ENCODE results near the gene ZSCAN31. TPM values are rescaled to one million over a fixed set of nuclear protein-coding genes. Genes with fewer than 3 reads are reported as not detected.
"Not testable (repeated sequence)": the region's sequence is repeated elsewhere in the genome, so short reads cannot be mapped to it uniquely, and the experiment has no call there.

ZSCAN31 gene
- total RNA-seq, 1 donor from 2014 or later: 1.5 TPM

- Mint-ChIP-seq H3K36me3 (ENCODE audit: low read depth) (peaks cover 3% of the 10 kb centered on the region), H3K27me3 (ENCODE audit: low read depth) (peaks cover 2% of the 10 kb centered on the region), H3K9me3 (peaks cover 18% of the 10 kb centered on the region), H3K4me1 (ENCODE audit: low read depth) (peaks cover 4% of the 10 kb centered on the region), H3K27ac (no peak overlapping the region), H3K4me3 (ENCODE audit: low read depth) (no peak overlapping the region)
- intact Hi-C loops (cut with micrococcal nuclease): loop anchor here (5.0 to 10.0 kb wide), 2 partner anchors 51 to 109 kb away; partner anchors contain the start of genes PGBD1 and ZSCAN9
- no peak for DNase-seq (ENCODE audit: low spot score)
These were observed 2.3 kb downstream of the ZSCAN31 start for GRCh38 chr6:28333599-28334018.

GRCh38 chr6:28333047-28333446 lies 2.9 kb downstream of the ZSCAN31 start:
- H3K4me1 Mint-ChIP-seq (ENCODE audit: low read depth): peaks cover 4% of the 10 kb centered on the region
- intact Hi-C loops (cut with micrococcal nuclease): loop anchor here (5.0 to 10.0 kb wide), 2 partner anchors 51 to 108 kb away; partner anchors contain the start of genes PGBD1 and ZSCAN9
- no peak overlapping the region for H3K27ac Mint-ChIP-seq
- no peak for DNase-seq (ENCODE audit: low spot score)
- H3K4me3 Mint-ChIP-seq (ENCODE audit: low read depth): no peak overlapping the region
- H3K36me3 Mint-ChIP-seq (ENCODE audit: low read depth): peaks cover 3% of the 10 kb centered on the region
- peaks cover 2% of the 10 kb centered on the region for H3K27me3 Mint-ChIP-seq (ENCODE audit: low read depth)
- peaks cover 22% of the 10 kb centered on the region for H3K9me3 Mint-ChIP-seq

GRCh38 chr6:28330041-28330440 lies 5.9 kb downstream of the ZSCAN31 start:
- H3K9me3 Mint-ChIP-seq: peaks cover 48% of the 10 kb centered on the region
- peaks cover 16% of the 10 kb centered on the region for H3K36me3 Mint-ChIP-seq (ENCODE audit: low read depth)
- DNase-seq (ENCODE audit: low spot score): no peak
- no peak overlapping the region for H3K27ac Mint-ChIP-seq
- H3K4me1 Mint-ChIP-seq (ENCODE audit: low read depth): peaks cover 4% of the 10 kb centered on the region
- intact Hi-C loops (cut with micrococcal nuclease): loop anchor here (5.0 to 10.0 kb wide), 2 partner anchors 48 to 105 kb away; partner anchors contain the start of genes PGBD1 and ZSCAN9
- peaks cover 2% of the 10 kb centered on the region for H3K27me3 Mint-ChIP-seq (ENCODE audit: low read depth)
- no peak overlapping the region for H3K4me3 Mint-ChIP-seq (ENCODE audit: low read depth)

- Mint-ChIP-seq H3K36me3 (ENCODE audit: low read depth) (peaks cover 16% of the 10 kb centered on the region), H3K4me3 (ENCODE audit: low read depth) (no peak overlapping the region), H3K4me1 (ENCODE audit: low read depth) (no peaks in the 10 kb centered on the region), H3K9me3 (peaks cover 63% of the 10 kb centered on the region), H3K27me3 (ENCODE audit: low read depth) (no peaks in the 10 kb centered on the region), H3K27ac (no peak overlapping the region)
- DNase-seq (ENCODE audit: low spot score): no peak
- intact Hi-C loops (cut with micrococcal nuclease): no loop called here
These were observed 9.5 kb downstream of the ZSCAN31 start for GRCh38 chr6:28326371-28326948.

- Mint-ChIP-seq H3K9me3 (peaks cover 57% of the 10 kb centered on the region), H3K27me3 (ENCODE audit: low read depth) (no peaks in the 10 kb centered on the region), H3K4me1 (ENCODE audit: low read depth) (no peaks in the 10 kb centered on the region), H3K36me3 (ENCODE audit: low read depth) (peaks cover 14% of the 10 kb centered on the region), H3K4me3 (ENCODE audit: low read depth) (no peak overlapping the region), H3K27ac (no peak overlapping the region)
- intact Hi-C loops (cut with micrococcal nuclease): no loop called here
- DNase-seq (ENCODE audit: low spot score): no peak
These were observed 12.0 kb downstream of the ZSCAN31 start for GRCh38 chr6:28323813-28324424.

- no peak for DNase-seq (ENCODE audit: low spot score)
- Mint-ChIP-seq H3K4me3 (ENCODE audit: low read depth) (no peak overlapping the region), H3K27me3 (ENCODE audit: low read depth) (no peaks in the 10 kb centered on the region), H3K9me3 (peaks cover 46% of the 10 kb centered on the region), H3K36me3 (ENCODE audit: low read depth) (peaks cover 11% of the 10 kb centered on the region), H3K4me1 (ENCODE audit: low read depth) (no peaks in the 10 kb centered on the region), H3K27ac (no peak overlapping the region)
- intact Hi-C loops (cut with micrococcal nuclease): no loop called here
These were observed 13.3 kb downstream of the ZSCAN31 start for GRCh38 chr6:28322661-28323060.

- H3K27me3 Mint-ChIP-seq (ENCODE audit: low read depth); H3K4me3 Mint-ChIP-seq (ENCODE audit: low read depth); H3K9me3 Mint-ChIP-seq; H3K4me1 Mint-ChIP-seq (ENCODE audit: low read depth); H3K27ac Mint-ChIP-seq; intact Hi-C loops (cut with micrococcal nuclease); H3K36me3 Mint-ChIP-seq (ENCODE audit: low read depth); DNase-seq (ENCODE audit: low spot score): not testable (repeated sequence)
These were observed 18.1 kb downstream of the ZSCAN31 start for GRCh38 chr6:28317866-28318265.

GRCh38 chr6:28315628-28316027 lies 20.3 kb downstream of the ZSCAN31 start:
- Mint-ChIP-seq H3K27ac (no peak overlapping the region), H3K4me3 (ENCODE audit: low read depth) (no peak overlapping the region), H3K9me3 (no peaks in the 10 kb centered on the region), H3K27me3 (ENCODE audit: low read depth) (peaks cover 12% of the 10 kb centered on the region), H3K36me3 (ENCODE audit: low read depth) (no peaks in the 10 kb centered on the region), H3K4me1 (ENCODE audit: low read depth) (no peaks in the 10 kb centered on the region)
- no peak for DNase-seq (ENCODE audit: low spot score)
- intact Hi-C loops (cut with micrococcal nuclease): no loop called here

GRCh38 chr6:28312939-28313338 lies 23.0 kb downstream of the ZSCAN31 start:
- H3K27me3 Mint-ChIP-seq (ENCODE audit: low read depth): peaks cover 28% of the 10 kb centered on the region
- H3K9me3 Mint-ChIP-seq: peaks cover 6% of the 10 kb centered on the region
- H3K27ac Mint-ChIP-seq: no peak overlapping the region
- no peaks in the 10 kb centered on the region for H3K36me3 Mint-ChIP-seq (ENCODE audit: low read depth)
- no peak overlapping the region for H3K4me3 Mint-ChIP-seq (ENCODE audit: low read depth)
- no peak for DNase-seq (ENCODE audit: low spot score)
- intact Hi-C loops (cut with micrococcal nuclease): no loop called here
- no peaks in the 10 kb centered on the region for H3K4me1 Mint-ChIP-seq (ENCODE audit: low read depth)

GRCh38 chr6:28311139-28311823 lies 24.7 kb downstream of the ZSCAN31 start:
- H3K4me3 Mint-ChIP-seq (ENCODE audit: low read depth): no peak overlapping the region
- no peak for DNase-seq (ENCODE audit: low spot score)

GRCh38 chr6:28306363-28306762 lies 29.6 kb downstream of the ZSCAN31 start:
- H3K4me3 Mint-ChIP-seq (ENCODE audit: low read depth); H3K27ac Mint-ChIP-seq; intact Hi-C loops (cut with micrococcal nuclease); H3K36me3 Mint-ChIP-seq (ENCODE audit: low read depth); DNase-seq (ENCODE audit: low spot score): not testable (repeated sequence)
- H3K4me1 Mint-ChIP-seq (ENCODE audit: low read depth): peaks cover 13% of the 10 kb centered on the region
- peaks cover 11% of the 10 kb centered on the region for H3K9me3 Mint-ChIP-seq
- H3K27me3 Mint-ChIP-seq (ENCODE audit: low read depth): peaks cover 28% of the 10 kb centered on the region

More at GRCh38 chr6:28311139-28311823, 24.7 kb downstream of the ZSCAN31 start:
- H3K9me3 Mint-ChIP-seq: peaks cover 11% of the 10 kb centered on the region
- H3K27me3 Mint-ChIP-seq (ENCODE audit: low read depth): peaks cover 32% of the 10 kb centered on the region
- no peaks in the 10 kb centered on the region for H3K36me3 Mint-ChIP-seq (ENCODE audit: low read depth)
- H3K27ac Mint-ChIP-seq: no peak overlapping the region
- intact Hi-C loops (cut with micrococcal nuclease): no loop called here
- no peaks in the 10 kb centered on the region for H3K4me1 Mint-ChIP-seq (ENCODE audit: low read depth)

GRCh38 chr6:28303570-28303969 lies 32.4 kb downstream of the ZSCAN31 start:
- H3K27ac Mint-ChIP-seq: no peak overlapping the region
- H3K36me3 Mint-ChIP-seq (ENCODE audit: low read depth): peaks cover 7% of the 10 kb centered on the region
- H3K27me3 Mint-ChIP-seq (ENCODE audit: low read depth): peaks cover 15% of the 10 kb centered on the region
- peaks cover 8% of the 10 kb centered on the region for H3K9me3 Mint-ChIP-seq
- H3K4me1 Mint-ChIP-seq (ENCODE audit: low read depth): peaks cover 13% of the 10 kb centered on the region
- DNase-seq (ENCODE audit: low spot score): no peak
- intact Hi-C loops (cut with micrococcal nuclease): no loop called here
- no peak overlapping the region for H3K4me3 Mint-ChIP-seq (ENCODE audit: low read depth)

GRCh38 chr6:28296520-28297060 lies 39.4 kb downstream of the ZSCAN31 start:
- Mint-ChIP-seq H3K4me3 (ENCODE audit: low read depth) (no peak overlapping the region), H3K27ac (no peak overlapping the region), H3K27me3 (ENCODE audit: low read depth) (no peaks in the 10 kb centered on the region), H3K36me3 (ENCODE audit: low read depth) (peaks cover 7% of the 10 kb centered on the region), H3K4me1 (ENCODE audit: low read depth) (no peaks in the 10 kb centered on the region), H3K9me3 (no peaks in the 10 kb centered on the region)
- intact Hi-C loops (cut with micrococcal nuclease): no loop called here
- DNase-seq (ENCODE audit: low spot score): no peak
